ENCODE measurements around the gene DERA.

DNA sequence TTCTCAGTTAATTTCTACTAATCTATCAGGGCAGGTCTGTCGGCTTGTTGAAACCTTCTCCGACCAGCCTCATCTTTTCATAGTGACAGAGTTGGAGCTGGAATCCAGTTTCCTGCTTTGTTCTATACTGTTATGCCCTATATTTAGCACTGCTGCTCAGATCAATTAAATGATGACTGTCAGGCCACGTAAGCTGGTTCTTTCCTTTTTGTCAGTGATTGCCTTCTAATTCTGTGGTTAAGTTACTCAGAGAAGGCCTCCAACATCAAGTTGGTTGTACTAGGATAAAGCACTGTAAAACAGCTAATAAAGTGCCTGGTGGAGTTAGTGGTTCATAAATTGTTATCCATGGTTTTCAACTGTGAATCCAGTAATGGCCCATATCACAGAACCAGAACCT, 22.6 kb downstream of the DERA start:
- TF ChIP-seq, protein P1, sequence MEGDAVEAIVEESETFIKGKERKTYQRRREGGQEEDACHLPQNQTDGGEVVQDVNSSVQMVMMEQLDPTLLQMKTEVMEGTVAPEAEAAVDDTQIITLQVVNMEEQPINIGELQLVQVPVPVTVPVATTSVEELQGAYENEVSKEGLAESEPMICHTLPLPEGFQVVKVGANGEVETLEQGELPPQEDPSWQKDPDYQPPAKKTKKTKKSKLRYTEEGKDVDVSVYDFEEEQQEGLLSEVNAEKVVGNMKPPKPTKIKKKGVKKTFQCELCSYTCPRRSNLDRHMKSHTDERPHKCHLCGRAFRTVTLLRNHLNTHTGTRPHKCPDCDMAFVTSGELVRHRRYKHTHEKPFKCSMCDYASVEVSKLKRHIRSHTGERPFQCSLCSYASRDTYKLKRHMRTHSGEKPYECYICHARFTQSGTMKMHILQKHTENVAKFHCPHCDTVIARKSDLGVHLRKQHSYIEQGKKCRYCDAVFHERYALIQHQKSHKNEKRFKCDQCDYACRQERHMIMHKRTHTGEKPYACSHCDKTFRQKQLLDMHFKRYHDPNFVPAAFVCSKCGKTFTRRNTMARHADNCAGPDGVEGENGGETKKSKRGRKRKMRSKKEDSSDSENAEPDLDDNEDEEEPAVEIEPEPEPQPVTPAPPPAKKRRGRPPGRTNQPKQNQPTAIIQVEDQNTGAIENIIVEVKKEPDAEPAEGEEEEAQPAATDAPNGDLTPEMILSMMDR (optimal IDR thresholded peaks at IDR 0.05 in 1 of 3, IDR thresholded peaks at IDR 0.05 in 1 of 3, conservative IDR thresholded peaks at IDR 0.05 in 1 of 3; ENCODE audit: extremely low read depth in 1 of 3, insufficient read depth in 2 of 3, low read length in 3 of 3), result no peak
- no peak for TF ChIP-seq EZH2 (IDR thresholded peaks at IDR 0.05; ENCODE audit: low read length)

Measured in keratinocyte (primary cell).